ENCODE measurements around the gene EMC9. TPM values are rescaled to one million over a fixed set of nuclear protein-coding genes. Genes with fewer than 3 reads are reported as not detected.

The EMC9 gene
- polyA plus RNA-seq, 1 donor from 2014 or later = 18.2 TPM

GRCh38 chr14:24147761-24148428, 6.5 kb upstream of the EMC9 start:
- Mint-ChIP-seq H3K27ac (peak overlapping the region; percentile 63 to 94 (median 93)), H3K27me3 (no peaks in the 10 kb centered on the region), H3K36me3 (peaks cover 3% of the 10 kb centered on the region), H3K9me3 (no peaks in the 10 kb centered on the region), H3K4me3 (peak overlapping the region; percentile 93 to 99 (median 98)), H3K4me1 (peaks cover 18 to 28% (median 22%) of the 10 kb centered on the region in 3 donors)

DNA sequence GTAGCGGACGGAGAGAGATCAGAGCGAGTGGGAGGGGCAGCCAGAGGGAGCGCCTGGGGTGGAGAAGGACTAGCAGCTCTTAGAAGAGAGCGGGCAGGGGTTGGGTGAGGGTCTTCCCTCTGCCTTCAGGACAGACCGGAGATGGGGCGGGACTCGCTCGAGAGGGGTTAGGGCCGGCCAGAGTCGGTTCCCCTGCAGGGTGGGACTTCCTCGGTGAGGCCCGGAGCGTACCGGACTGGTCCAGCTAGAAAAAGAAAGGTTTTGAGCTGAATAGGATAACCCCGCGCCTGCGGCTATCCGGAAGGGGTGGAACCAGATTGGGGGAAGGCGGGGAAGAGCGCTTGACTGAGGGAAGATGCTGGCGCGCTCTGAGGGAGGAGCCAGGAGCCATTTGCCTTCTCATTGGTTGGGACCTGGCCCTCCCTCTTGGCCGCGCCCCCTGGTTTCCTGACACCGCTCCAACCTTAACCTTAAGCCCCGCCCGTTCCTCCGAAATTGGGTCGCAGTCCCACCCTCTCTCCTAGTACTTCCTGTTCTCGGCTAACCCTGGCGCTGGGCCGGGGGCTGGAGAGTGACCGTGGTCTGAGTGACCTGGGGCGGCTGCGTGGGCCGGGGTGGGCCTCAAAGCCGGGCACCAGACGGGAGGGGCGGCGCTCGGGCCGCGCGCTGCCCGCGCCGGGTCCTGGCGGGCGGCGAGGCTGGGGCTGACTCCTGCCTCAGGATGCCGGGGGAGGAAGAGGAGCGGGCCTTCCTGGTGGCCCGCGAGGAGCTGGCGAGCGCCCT, 5.8 kb upstream of the EMC9 start, which contains the start of gene RNF31:
TSS of gene RNF31 (plus strand) at position 521 of the 783 bp plus-strand sequence. CDS start at position 722, 201 bp downstream.
- Mint-ChIP-seq H3K27me3 (no peaks in the 10 kb centered on the region), H3K9me3 (no peaks in the 10 kb centered on the region), H3K27ac (peak within 1 kb of the TSS; percentile 94 to 98 (median 95)), H3K4me1 (peaks cover 18 to 30% (median 22%) of the 10 kb centered on the region in 3 donors), H3K36me3 (peaks cover 3% of the 10 kb centered on the region), H3K4me3 (peak within 1 kb of the TSS; percentile 97 to 99 (median 98))

DNA sequence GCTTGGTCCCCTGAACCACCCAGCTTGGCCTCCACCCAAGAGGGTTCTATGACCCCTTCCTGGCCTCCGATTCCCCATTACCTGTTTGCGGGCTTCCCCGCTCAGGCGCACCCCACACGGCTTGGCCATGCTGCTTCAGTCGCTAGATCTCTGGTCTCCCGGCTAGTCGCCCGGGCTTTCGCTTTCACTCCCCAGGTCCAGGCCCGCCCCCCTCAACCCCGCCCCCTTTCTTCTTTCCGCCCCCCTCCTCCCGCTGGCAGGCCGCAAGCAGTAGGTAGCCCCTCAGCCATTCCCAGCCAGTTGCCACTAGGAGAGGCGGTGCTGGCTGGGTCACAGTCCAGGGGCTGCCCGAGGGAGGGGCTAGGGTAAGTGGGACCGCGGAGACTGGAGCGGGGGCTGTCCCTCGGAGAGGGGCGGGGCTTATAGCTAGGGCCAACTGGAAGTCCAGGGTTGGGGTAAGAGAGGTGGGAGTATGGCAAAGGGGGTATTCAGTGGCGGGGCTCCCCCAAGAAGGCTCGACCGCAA, 5.1 kb upstream of the EMC9 start, which contains the start of gene PSME2:
TSS of gene PSME2 (minus strand) at position 158 of the 525 bp plus-strand sequence. CDS start at position 129, 29 bp downstream.
- Mint-ChIP-seq H3K9me3 (no peaks in the 10 kb centered on the region), H3K36me3 (peaks cover 3% of the 10 kb centered on the region), H3K27me3 (no peaks in the 10 kb centered on the region), H3K4me3 (peak within 1 kb of the TSS; percentile 97 to 99 (median 98)), H3K4me1 (peaks cover 23 to 32% (median 24%) of the 10 kb centered on the region in 3 donors), H3K27ac (peak within 1 kb of the TSS; percentile 94 to 98 (median 95))

GRCh38 chr14:24145690-24146452, 4.5 kb upstream of the EMC9 start:
- Mint-ChIP-seq H3K27ac (peak overlapping the region; percentile 94 to 98 (median 95)), H3K27me3 (no peaks in the 10 kb centered on the region), H3K36me3 (peaks cover 3% of the 10 kb centered on the region), H3K4me1 (peaks cover 24 to 32% (median 26%) of the 10 kb centered on the region in 3 donors), H3K4me3 (peak overlapping the region; percentile 97 to 99 (median 98)), H3K9me3 (no peaks in the 10 kb centered on the region)

- Mint-ChIP-seq H3K36me3 (peaks cover 3% of the 10 kb centered on the region), H3K27ac (no peak overlapping the region), H3K4me1 (peaks cover 26 to 34% (median 27%) of the 10 kb centered on the region in 3 donors), H3K9me3 (no peaks in the 10 kb centered on the region), H3K4me3 (peak overlapping the region; percentile 97 to 99 (median 98)), H3K27me3 (no peaks in the 10 kb centered on the region)
Observed at GRCh38 chr14:24145219-24145618, 3.8 kb upstream of the EMC9 start.

GRCh38 chr14:24144451-24144850, 3.1 kb upstream of the EMC9 start:
- Mint-ChIP-seq H3K4me3 (peak overlapping the region in 1 of 4 donors; percentile 98), H3K36me3 (peaks cover 3% of the 10 kb centered on the region), H3K9me3 (no peaks in the 10 kb centered on the region), H3K27me3 (no peaks in the 10 kb centered on the region), H3K27ac (peak overlapping the region in 2 of 3 donors; percentile 52 to 80), H3K4me1 (peaks cover 26 to 36% (median 31%) of the 10 kb centered on the region in 3 donors)

DNA sequence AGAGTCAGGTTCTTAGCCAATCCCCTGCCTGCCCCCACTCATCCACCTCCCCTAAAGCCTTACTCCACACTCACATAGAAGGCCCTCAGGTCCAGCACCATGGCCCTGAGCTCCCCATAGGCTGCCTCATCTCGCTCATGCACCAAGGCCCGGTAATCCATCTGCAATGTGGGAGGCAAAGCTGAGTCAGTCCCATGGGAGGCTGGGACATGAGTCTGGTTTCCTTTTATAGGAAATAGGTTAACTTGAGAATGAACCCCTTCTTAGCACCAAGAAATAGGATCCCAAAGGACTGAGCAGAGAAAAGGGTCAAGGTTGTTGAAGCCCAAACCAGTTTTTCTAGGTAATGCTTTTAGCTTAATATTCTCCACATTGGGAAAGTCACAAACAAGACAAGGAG, 2.1 kb upstream of the EMC9 start:
- Mint-ChIP-seq H3K4me1 (peaks cover 24 to 39% (median 31%) of the 10 kb centered on the region in 3 donors), H3K9me3 (no peaks in the 10 kb centered on the region), H3K4me3 (peak overlapping the region in 2 of 4 donors; percentile 37 to 98), H3K27ac (peak overlapping the region in 1 of 3 donors; percentile 52), H3K27me3 (no peaks in the 10 kb centered on the region), H3K36me3 (peaks cover 3% of the 10 kb centered on the region)

- Mint-ChIP-seq H3K27me3 (no peaks in the 10 kb centered on the region), H3K4me1 (peaks cover 19 to 38% (median 25%) of the 10 kb centered on the region in 3 donors), H3K4me3 (peak overlapping the region; percentile 41 to 98 (median 85)), H3K9me3 (no peaks in the 10 kb centered on the region), H3K36me3 (peaks cover 5% of the 10 kb centered on the region), H3K27ac (peak overlapping the region; percentile 71 to 87 (median 72))
Observed at GRCh38 chr14:24139272-24139934, 2.0 kb downstream of the EMC9 start.

- peaks cover 3% of the 10 kb centered on the region for H3K36me3 Mint-ChIP-seq
- H3K27ac Mint-ChIP-seq = peak overlapping the region in 2 of 3 donors; percentile 78 to 87
- H3K4me3 Mint-ChIP-seq = peak overlapping the region; percentile 36 to 98 (median 75)
- peaks cover 19 to 36% (median 24%) of the 10 kb centered on the region in 3 donors for H3K4me1 Mint-ChIP-seq
- no peaks in the 10 kb centered on the region for H3K27me3 Mint-ChIP-seq
- no peaks in the 10 kb centered on the region for H3K9me3 Mint-ChIP-seq
Observed at GRCh38 chr14:24138396-24139271, 2.8 kb downstream of the EMC9 start.

GRCh38 chr14:24137529-24138395, 3.6 kb downstream of the EMC9 start:
- H3K4me1 Mint-ChIP-seq = peaks cover 24 to 40% (median 26%) of the 10 kb centered on the region in 3 donors
- no peaks in the 10 kb centered on the region for H3K27me3 Mint-ChIP-seq
- H3K9me3 Mint-ChIP-seq = no peaks in the 10 kb centered on the region
- H3K4me3 Mint-ChIP-seq = peak overlapping the region; percentile 77 to 98 (median 92)
- H3K27ac Mint-ChIP-seq = peak overlapping the region; percentile 78 to 98 (median 95)
- H3K36me3 Mint-ChIP-seq = peaks cover 3% of the 10 kb centered on the region

DNA sequence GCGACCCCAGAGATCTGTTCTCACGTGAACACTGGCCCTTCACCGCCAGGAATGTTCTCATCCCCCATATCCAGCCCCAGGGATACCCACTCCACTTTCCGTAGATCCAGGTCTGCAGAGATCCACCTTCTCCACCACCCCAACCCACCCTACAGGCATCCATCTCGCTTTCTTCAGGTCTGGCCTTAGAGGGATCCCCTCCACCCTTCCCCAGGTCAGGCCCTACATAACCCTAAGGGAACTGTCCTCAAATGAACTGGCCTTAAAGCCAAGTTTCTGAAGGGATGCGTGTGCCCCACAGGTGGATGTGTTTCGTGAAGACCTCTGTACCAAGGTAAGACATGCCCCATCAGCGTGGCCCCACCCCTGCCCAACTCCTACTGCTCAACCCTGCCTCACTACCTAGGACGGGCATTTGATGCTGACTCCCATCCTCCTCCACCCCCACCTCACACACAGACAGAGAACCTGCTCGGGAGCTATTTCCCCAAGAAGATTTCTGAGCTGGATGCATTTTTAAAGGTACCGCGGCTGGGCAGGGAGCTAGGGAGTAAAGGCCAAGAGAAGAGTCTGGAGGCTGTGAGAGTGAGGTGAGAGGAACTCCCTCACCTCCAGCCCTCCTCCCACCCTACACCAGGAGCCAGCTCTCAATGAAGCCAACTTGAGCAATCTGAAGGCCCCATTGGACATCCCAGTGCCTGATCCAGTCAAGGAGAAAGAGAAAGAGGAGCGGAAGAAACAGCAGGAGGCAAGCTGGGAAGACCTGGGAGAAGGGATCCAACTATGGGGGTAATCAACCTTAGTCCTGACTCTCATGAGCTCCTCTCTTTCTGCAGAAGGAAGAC, 4.5 kb downstream of the EMC9 start:
- peak overlapping the region; percentile 78 to 98 (median 95) for H3K27ac Mint-ChIP-seq
- peaks cover 3% of the 10 kb centered on the region for H3K36me3 Mint-ChIP-seq
- H3K4me1 Mint-ChIP-seq = peaks cover 26 to 43% (median 26%) of the 10 kb centered on the region in 3 donors
- H3K9me3 Mint-ChIP-seq = no peaks in the 10 kb centered on the region
- H3K4me3 Mint-ChIP-seq = peak overlapping the region; percentile 88 to 98 (median 95)
- no peaks in the 10 kb centered on the region for H3K27me3 Mint-ChIP-seq

All from IgD-negative memory B cell (primary cell).